ENCODE measurements around the gene PASK. TPM values are rescaled to one million over a fixed set of nuclear protein-coding genes. Genes with fewer than 3 reads are reported as not detected.

The PASK gene
- total RNA-seq, 3 donors from 2014 or later = 6.8 to 25.5 (median 20.6) TPM

GRCh38 chr2:241070811-241071676, 78.2 kb downstream of the PASK start:
- H3K4me1 ChIP-seq (ENCODE audit: low read depth) = no peaks in the 10 kb centered on the region
- DNase-seq (no peak), ATAC-seq (no peak)
- no peak for TF ChIP-seq CTCF (IDR thresholded peaks at IDR 0.05)
- intact Hi-C loops (cut with DNase I, micrococcal nuclease) = no loop called here
- H3K9me3 ChIP-seq = no peaks in the 10 kb centered on the region
- H3K4me3 ChIP-seq = no peak overlapping the region
- H3K36me3 ChIP-seq (ENCODE audit: low read depth) = no peaks in the 10 kb centered on the region

GRCh38 chr2:241070361-241070760, 78.9 kb downstream of the PASK start:
- H3K9me3 ChIP-seq = no peaks in the 10 kb centered on the region
- H3K4me1 ChIP-seq (ENCODE audit: low read depth) = no peaks in the 10 kb centered on the region
- no peak overlapping the region for H3K4me3 ChIP-seq
- no peak for TF ChIP-seq CTCF (IDR thresholded peaks at IDR 0.05)
- DNase-seq (no peak), ATAC-seq (no peak)
- intact Hi-C loops (cut with DNase I, micrococcal nuclease) = no loop called here
- no peaks in the 10 kb centered on the region for H3K36me3 ChIP-seq (ENCODE audit: low read depth)

GRCh38 chr2:241069821-241070281, 79.4 kb downstream of the PASK start:
- DNase-seq (no peak), ATAC-seq (no peak)
- no peaks in the 10 kb centered on the region for H3K9me3 ChIP-seq
- intact Hi-C loops (cut with DNase I, micrococcal nuclease) = no loop called here
- H3K36me3 ChIP-seq (ENCODE audit: low read depth) = no peaks in the 10 kb centered on the region
- no peaks in the 10 kb centered on the region for H3K4me1 ChIP-seq (ENCODE audit: low read depth)
- TF ChIP-seq CTCF (IDR thresholded peaks at IDR 0.05) = no peak
- H3K4me3 ChIP-seq = no peak overlapping the region

GRCh38 chr2:241068942-241069810, 80.1 kb downstream of the PASK start:
- Histone ChIP-seq H3K36me3 (ENCODE audit: low read depth) (no peaks in the 10 kb centered on the region), H3K4me1 (ENCODE audit: low read depth) (no peaks in the 10 kb centered on the region), H3K9me3 (no peaks in the 10 kb centered on the region), H3K4me3 (no peak overlapping the region)
- no peak for DNase-seq
- ATAC-seq = no peak
- intact Hi-C loops (cut with DNase I, micrococcal nuclease) = no loop called here
- TF ChIP-seq CTCF (IDR thresholded peaks at IDR 0.05) = no peak

- ATAC-seq = no peak
- intact Hi-C loops (cut with DNase I, micrococcal nuclease) = no loop called here
- H3K36me3 ChIP-seq (ENCODE audit: low read depth) = no peaks in the 10 kb centered on the region
These were observed 80.9 kb downstream of the PASK start for GRCh38 chr2:241068136-241068941.

More at GRCh38 chr2:241068136-241068941, 80.9 kb downstream of the PASK start:
- no peak for TF ChIP-seq CTCF (IDR thresholded peaks at IDR 0.05)
- DNase-seq = no peak
- Histone ChIP-seq H3K4me1 (ENCODE audit: low read depth) (no peaks in the 10 kb centered on the region), H3K9me3 (no peaks in the 10 kb centered on the region), H3K4me3 (no peak overlapping the region)
